KMS-11 (cell line): ENCODE data around the gene PTPMT1.

Source experiments
- H2AFZ ChIP-seq: fragments of 200-600 bp; sonication (generic); 2 replicates; pipeline ENCODE4 v1.6.1; 2016; ENCODE audit warnings: antibody characterized with exemption, mixed run types, low read depth
- H3K27ac ChIP-seq: fragments of 200-600 bp; sonication (generic); 2 replicates; pipeline ENCODE4 v1.6.1; 2016; ENCODE audit warnings: mild to moderate bottlenecking, mixed run types
- H3K27me3 ChIP-seq: fragments of 200-600 bp; sonication (generic); 2 replicates; pipeline ENCODE4 v1.6.1; 2017; ENCODE audit warnings: mild to moderate bottlenecking, low read depth, mixed run types, moderate library complexity; ENCODE audit not compliant: insufficient read depth
- H3K36me3 ChIP-seq: fragments of 200-600 bp; sonication (generic); 2 replicates; pipeline ENCODE4 v1.6.1; 2017; ENCODE audit warnings: mild to moderate bottlenecking, mixed run types; ENCODE audit not compliant: insufficient read depth
- H3K4me1 ChIP-seq: fragments of 200-600 bp; sonication (generic); 2 replicates; pipeline ENCODE4 v1.6.1; 2016; ENCODE audit warnings: mild to moderate bottlenecking, low read depth, mixed run types; ENCODE audit not compliant: poor library complexity, severe bottlenecking
- H3K4me2 ChIP-seq: fragments of 200-600 bp; sonication (generic); 2 replicates; pipeline ENCODE4 v1.7.0; 2016; ENCODE audit warnings: mild to moderate bottlenecking, mixed run types
- H3K4me3 ChIP-seq: fragments of 200-600 bp; sonication (generic); IDR thresholded peaks from 2 replicates; pipeline ENCODE4 v1.6.1; 2017; ENCODE audit warnings: low read depth, low read length, mixed read lengths; ENCODE audit not compliant: insufficient read depth
- H3K79me2 ChIP-seq: fragments of 200-600 bp; sonication (generic); 2 replicates; pipeline ENCODE4 v1.6.1; 2016; ENCODE audit warnings: low read depth, mixed run types; ENCODE audit not compliant: insufficient read depth
- H3K9ac ChIP-seq: fragments of 200-600 bp; sonication (generic); 2 replicates; pipeline ENCODE4 v1.6.1; 2016; ENCODE audit warnings: mild to moderate bottlenecking, mixed run types
- H4K20me1 ChIP-seq: fragments of 200-600 bp; sonication (generic); 2 replicates; pipeline ENCODE4 v1.6.1; 2016; ENCODE audit warnings: mild to moderate bottlenecking, mixed run types; ENCODE audit not compliant: insufficient read depth
- TF ChIP-seq, protein P1 (sequence below): fragments of 200-600 bp; sonication (generic); conservative IDR thresholded peaks from 2 replicates; pipeline ENCODE4 v1.6.1; 2017; ENCODE audit warnings: low read depth, mild to moderate bottlenecking, antibody characterized with exemption, low read length, moderate library complexity, mixed read lengths

The PTPMT1 gene

DNA sequence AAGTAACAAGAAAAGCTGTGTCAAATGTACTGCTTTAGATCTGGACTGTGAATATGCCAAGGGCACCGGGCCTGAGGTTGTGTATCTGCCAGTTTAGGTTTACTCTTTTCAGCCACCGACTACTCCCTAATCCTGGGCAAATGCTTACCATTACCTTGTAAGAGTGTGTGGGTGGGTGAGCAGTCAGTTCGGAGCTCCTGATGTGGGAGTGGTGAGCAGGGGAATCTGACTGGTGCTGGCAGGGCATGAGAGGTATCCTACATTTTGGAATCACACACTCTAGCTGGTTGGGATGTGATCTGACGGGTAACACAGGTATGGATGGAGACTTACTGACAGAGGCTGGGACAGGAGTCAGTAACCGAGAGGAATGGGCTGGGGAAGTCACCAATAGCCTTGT is 18.4 kb downstream of the PTPMT1 start:
- Histone ChIP-seq H3K4me2 (no peak overlapping the region), H3K27ac (no peak overlapping the region), H3K36me3 (no peaks in the 10 kb centered on the region; the same call in 1 of the 2 replicates), H4K20me1 (no peaks in the 10 kb centered on the region), H3K9ac (no peak overlapping the region), H3K4me3 (no peak overlapping the region), H3K79me2 (peaks cover 30% of the 10 kb centered on the region), H3K27me3 (no peaks in the 10 kb centered on the region), H2AFZ (no peak overlapping the region), H3K4me1 (peaks cover 12% of the 10 kb centered on the region)
- TF ChIP-seq, protein P1, sequence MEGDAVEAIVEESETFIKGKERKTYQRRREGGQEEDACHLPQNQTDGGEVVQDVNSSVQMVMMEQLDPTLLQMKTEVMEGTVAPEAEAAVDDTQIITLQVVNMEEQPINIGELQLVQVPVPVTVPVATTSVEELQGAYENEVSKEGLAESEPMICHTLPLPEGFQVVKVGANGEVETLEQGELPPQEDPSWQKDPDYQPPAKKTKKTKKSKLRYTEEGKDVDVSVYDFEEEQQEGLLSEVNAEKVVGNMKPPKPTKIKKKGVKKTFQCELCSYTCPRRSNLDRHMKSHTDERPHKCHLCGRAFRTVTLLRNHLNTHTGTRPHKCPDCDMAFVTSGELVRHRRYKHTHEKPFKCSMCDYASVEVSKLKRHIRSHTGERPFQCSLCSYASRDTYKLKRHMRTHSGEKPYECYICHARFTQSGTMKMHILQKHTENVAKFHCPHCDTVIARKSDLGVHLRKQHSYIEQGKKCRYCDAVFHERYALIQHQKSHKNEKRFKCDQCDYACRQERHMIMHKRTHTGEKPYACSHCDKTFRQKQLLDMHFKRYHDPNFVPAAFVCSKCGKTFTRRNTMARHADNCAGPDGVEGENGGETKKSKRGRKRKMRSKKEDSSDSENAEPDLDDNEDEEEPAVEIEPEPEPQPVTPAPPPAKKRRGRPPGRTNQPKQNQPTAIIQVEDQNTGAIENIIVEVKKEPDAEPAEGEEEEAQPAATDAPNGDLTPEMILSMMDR = no peak

DNA sequence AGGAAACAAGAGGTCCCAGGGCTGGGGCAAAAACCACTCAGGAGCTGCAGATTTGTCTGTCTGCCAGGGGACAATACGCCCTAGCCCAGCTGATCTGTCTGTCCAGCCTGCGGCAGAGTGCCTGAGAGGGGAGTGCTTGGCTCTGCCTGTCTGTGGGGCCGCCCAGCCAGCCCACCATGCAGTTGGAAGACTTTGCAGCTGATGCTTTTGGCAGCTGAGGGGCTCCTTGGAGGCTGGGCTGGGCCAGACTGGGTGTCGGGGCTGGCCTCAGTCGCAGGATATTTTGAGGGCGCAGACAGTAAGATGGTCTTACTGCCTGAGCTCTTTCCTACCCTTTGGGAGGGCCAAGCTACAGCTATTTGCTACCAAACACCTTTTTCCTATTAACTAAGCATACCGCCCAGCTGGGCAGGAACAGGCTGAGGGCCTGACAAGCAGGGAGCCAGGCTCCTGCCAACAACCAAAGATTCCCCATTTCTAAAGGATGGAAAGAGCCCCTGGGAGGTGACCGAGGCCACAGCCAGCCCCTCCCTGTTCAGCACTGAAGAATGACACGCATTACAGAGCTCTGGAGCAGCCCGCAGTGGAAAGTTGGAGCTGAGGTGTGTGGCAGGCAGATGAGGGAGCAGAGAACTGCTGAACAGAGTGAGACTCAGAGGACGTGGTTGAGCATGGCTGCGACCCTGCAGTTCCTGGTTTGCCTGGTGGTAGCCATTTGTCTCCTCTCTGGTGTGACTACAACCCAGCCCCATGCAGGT is 20.9 kb downstream of the PTPMT1 start, which contains the start of gene FAM180B:
Gene FAM180B, plus strand, starts transcription at position 581 of the 758 bp plus-strand sequence. Its CDS starts 91 bp downstream, at position 672.
- Histone ChIP-seq H3K4me3 (no peak within 1 kb of the TSS), H3K36me3 (no peaks in the 10 kb centered on the region; the same call in 1 of the 2 replicates), H3K27ac (no peak within 1 kb of the TSS), H3K4me2 (no peak within 1 kb of the TSS), H3K4me1 (no peaks in the 10 kb centered on the region), H2AFZ (no peak within 1 kb of the TSS), H3K9ac (no peak within 1 kb of the TSS), H3K27me3 (no peaks in the 10 kb centered on the region), H3K79me2 (peaks cover 5% of the 10 kb centered on the region; the same call in 1 of the 2 replicates), H4K20me1 (no peaks in the 10 kb centered on the region)
- TF ChIP-seq, protein P1 = no peak

DNA sequence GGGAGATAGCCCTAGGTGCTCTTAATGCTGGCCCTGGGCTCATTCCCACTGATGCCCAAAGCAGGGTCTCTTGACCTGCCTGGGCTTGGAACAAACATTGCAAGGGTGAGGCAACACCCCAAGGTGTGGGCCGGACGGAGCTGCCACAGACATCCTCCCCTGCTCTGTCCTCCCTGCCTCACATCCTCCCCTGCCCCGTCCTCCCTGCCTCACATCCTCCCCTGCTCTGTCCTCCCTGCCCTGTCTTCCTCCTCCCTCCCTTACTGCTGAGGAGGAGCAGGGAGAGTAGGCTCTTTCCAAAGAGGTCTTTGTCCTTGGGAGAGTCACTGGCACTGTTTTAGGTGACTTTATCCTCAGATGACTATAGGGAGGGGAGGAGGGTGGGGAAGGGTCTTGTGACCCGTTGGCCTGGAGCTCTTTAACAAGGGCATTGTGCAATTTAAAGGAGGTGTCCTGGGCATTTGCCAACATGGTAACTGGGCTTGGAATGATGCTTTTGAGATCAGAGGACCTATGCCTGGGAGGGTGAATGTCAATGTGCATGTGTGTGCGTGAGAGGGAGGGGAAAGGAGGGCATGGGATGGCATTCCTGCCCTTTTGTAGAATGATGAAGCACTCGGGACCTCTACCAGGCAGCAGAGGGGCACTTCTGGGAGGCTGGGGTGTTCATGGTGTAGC is 21.8 kb downstream of the PTPMT1 start:
- no peaks in the 10 kb centered on the region for H3K27me3 ChIP-seq
- no peak overlapping the region for H3K4me2 ChIP-seq
- no peak overlapping the region for H3K4me3 ChIP-seq
- H4K20me1 ChIP-seq = no peaks in the 10 kb centered on the region
- no peaks in the 10 kb centered on the region for H3K4me1 ChIP-seq
- TF ChIP-seq, protein P1 = no peak
- H2AFZ ChIP-seq = no peak overlapping the region
- H3K79me2 ChIP-seq = no peaks in the 10 kb centered on the region
- H3K9ac ChIP-seq = no peak overlapping the region
- H3K27ac ChIP-seq = no peak overlapping the region
- no peaks in the 10 kb centered on the region for H3K36me3 ChIP-seq

DNA sequence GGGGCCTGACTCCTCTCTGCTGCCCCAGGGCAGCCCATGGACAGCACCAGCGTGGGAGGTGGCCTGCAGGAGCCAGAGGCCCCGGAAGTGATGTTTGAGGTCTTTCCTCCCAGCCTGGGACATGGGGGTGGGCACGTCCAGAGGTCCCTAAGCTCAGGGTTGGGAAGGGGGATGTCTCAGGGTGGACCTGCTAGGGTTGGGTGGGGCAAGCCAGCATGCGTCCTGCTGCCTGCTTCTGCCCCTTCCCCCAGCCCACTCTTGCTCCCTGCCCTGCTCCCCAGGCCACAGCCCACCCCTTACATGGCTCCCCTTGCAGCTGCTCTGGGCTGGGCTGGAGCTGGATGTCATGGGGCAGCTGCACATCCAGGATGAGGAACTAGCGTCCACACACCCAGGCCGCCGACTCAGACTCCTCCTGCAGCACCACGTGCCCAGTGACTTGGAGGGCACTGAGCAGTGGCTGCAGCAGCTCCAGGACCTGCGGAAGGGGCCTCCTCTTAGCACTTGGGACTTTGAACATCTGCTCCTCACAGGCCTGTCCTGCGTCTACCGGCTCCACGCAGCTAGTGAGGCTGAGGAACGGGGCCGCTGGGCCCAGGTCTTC is 22.4 kb downstream of the PTPMT1 start:
- H3K36me3 ChIP-seq = no peaks in the 10 kb centered on the region
- no peak overlapping the region for H3K9ac ChIP-seq
- no peak overlapping the region for H3K4me2 ChIP-seq
- no peak overlapping the region for H2AFZ ChIP-seq
- H4K20me1 ChIP-seq = no peaks in the 10 kb centered on the region
- H3K27me3 ChIP-seq = no peaks in the 10 kb centered on the region
- H3K4me3 ChIP-seq = no peak overlapping the region
- H3K4me1 ChIP-seq = no peaks in the 10 kb centered on the region
- TF ChIP-seq, protein P1 = no peak
- no peak overlapping the region for H3K27ac ChIP-seq
- no peaks in the 10 kb centered on the region for H3K79me2 ChIP-seq
